Measurements from ENCODE around the gene ARHGAP26.

The ARHGAP26 gene

DNA sequence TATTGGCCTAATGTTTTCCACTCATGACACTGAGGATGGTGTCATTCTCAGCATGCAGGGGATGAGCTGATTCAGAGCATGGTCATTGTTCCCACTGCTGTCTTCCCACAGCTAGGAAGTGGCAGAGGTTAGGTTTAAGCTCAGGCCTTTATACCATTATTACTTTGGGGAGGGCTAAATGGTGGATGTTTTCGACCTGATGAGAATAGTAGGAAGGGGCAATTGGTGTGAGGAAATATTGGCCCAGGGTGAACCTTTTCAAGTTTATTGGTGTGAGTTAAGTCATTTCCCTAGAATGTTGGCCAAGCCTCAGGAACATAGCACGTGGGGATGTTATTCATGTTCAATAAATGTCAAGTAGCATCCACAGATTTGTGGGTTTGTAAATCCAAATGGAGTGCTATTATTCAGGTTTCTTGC lies 59.6 kb downstream of the ARHGAP26 start:
- no peak for DNase-seq (ENCODE audit: low spot score)

- no peak for DNase-seq (ENCODE audit: low spot score)
Measured at GRCh38 chr5:142830241-142831008, 60.2 kb downstream of the ARHGAP26 start.

DNA sequence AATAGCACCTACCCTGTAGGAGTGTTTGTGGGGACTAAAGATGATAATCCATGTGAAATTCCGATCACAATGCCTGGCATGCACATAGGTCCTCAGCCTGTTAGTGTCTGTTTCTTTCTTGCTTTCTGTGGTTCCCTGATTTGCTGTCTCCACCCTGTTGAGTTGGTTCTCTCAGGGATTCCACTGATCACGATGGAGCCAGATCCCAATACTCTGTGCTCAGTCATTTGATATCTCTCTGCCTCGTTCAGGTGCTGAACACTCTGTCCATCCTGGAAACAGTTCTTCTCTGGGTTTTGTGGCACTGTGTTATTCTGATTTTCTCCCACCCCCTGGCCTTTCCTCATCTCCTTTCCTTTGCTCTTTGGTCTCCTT lies 60.8 kb downstream of the ARHGAP26 start:
- DNase-seq (ENCODE audit: low spot score) = no peak

DNA sequence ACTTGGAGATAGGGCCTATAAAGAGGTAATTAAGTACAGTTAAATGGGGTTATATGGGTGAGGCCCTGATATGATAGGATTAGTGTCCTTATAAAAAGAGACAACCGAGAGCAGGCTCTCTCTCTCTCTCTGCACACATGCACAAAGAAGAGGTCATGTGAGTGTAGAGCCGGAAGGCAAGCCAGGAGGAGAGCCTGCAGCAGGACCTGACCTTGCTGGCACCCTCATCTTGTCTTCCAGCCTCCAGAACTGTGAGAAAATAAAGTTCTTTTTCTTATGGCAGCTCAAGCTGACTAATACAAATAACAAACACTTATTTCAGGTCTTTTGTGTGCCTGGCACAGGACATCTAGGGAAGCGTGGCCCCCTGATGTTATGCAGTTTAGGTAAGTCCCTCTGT lies 62.1 kb downstream of the ARHGAP26 start:
- DNase-seq (ENCODE audit: low spot score) = no peak

- DNase-seq (ENCODE audit: low spot score) = no peak
Measured at GRCh38 chr5:142833517-142834449, 63.6 kb downstream of the ARHGAP26 start.

- DNase-seq (ENCODE audit: low spot score) = no peak
Measured at GRCh38 chr5:142834504-142834903, 64.3 kb downstream of the ARHGAP26 start.

- no peak for DNase-seq (ENCODE audit: low spot score)
Measured at GRCh38 chr5:142835540-142835939, 65.4 kb downstream of the ARHGAP26 start.

DNA sequence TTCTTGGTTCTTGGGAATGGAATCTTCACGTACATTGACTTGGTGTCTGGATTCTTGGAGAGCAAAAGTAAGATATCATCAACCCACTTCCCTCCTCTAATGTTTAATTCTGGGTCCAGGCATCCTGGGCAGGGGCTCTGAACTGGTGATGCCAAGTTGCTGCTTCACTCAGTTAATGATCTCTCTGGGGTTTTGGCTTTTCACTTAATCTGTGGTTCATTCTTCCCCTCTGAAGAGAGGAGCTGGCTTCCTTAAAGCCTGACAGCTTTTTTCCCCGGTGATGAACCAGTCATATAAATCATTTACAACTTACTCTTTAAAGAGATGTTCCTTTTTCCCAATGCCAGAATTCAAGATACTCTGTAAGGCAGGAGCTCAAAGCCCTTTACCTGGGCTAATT lies 65.9 kb downstream of the ARHGAP26 start:
- DNase-seq (ENCODE audit: low spot score) = no peak

DNA sequence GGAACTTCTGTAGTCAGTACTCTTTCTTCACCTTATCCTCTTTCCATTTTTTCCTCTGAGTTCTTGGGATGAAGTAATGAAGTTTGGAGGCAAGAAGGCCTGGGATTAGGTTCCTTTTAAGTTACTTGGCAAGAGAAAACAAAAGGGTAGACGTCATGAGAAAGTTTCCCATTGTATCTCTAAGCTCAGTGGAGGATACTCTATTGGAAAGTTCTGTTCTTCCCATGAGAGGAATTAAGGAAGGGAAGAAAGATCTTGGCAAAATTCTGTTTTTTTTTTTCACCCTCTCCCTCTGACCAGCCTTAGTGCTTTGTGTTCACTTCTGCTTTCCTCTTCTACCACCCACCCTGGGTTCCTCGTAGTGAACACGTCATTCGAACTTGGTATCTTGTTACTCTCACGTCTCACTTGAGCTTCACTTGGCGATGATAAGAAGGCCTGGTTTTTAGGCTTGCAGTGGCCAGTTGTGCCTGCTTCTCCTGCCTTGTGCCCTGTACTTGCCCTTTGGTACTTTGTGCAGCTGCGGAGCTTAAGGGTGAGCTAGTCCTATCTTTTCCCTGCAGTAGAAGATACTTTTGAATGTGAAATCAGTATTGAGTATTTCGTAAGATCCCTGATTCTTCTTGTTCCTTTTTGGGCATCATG lies 67.0 kb downstream of the ARHGAP26 start:
- DNase-seq (ENCODE audit: low spot score) = no peak

- DNase-seq (ENCODE audit: low spot score) = no peak
Measured at GRCh38 chr5:142838845-142839244, 68.7 kb downstream of the ARHGAP26 start.

DNA sequence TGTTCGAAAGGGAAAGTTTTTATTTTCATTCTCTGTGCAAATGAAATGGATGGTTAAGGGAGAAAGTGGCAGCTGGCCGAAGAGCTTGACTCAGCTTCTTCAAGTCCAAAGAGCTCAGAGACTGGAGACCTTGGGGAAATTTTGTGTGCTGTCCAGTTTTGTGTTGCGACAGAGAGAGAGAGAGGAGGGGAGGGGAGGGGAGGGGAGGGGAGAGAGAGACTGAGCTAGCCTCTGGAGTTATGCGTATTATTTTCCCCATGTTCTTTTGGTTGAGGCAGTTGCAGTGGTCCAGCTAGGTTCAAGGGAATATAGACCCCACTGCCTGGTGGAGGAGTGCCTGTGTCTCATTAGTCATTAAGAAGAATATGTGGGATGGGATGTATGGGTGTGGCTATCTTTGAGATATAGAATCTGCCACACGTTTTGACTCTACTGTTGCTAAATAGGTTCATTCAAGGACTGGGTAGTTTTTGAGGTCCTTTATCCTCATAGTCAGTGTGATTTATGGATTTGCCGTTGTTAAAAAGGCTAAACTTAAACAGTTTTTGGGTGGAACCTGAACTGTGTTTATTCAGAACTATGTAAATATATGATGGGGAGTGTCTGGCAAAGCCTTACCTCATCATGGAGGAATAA lies 69.7 kb downstream of the ARHGAP26 start:
- no peak for DNase-seq (ENCODE audit: low spot score)

- DNase-seq (ENCODE audit: low spot score) = no peak
Measured at GRCh38 chr5:142840575-142840974, 70.4 kb downstream of the ARHGAP26 start.

DNA sequence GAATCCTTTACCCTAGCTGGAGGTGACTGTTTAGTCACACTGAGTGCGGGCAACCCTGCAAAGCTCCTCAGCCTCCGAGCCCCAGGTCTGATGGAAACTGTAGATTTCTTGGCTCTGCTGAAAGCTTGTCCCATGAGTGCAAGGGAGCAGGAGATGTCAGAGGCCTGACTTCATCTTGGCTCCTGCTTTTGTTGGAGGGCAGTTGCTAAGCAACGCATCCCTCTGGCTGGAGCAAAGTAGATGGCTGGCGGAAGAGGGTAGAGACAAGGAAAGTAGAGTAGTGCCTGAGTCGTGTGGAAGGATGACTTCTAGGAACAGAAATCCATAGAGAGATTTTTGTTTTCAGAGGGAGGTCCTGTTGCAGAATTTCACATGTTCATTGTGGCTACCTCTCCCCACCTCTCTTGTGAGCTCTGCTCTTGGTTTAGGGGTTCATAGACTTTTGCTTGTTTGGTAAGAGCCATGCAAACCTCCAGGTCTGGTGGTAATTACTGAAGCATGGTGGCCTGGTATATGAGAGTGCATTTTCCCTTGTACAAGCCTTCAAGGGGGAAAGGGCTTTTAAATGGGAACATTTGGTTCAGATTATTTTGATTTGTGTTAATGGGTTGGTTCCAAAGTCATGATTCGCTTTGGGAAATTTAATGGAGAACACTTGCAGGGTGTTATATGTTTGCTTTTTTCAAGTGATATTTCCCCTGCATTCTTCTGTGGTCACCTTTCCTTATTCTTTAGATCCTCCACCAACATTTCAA lies 71.5 kb downstream of the ARHGAP26 start:
- DNase-seq (ENCODE audit: low spot score) = no peak

DNA sequence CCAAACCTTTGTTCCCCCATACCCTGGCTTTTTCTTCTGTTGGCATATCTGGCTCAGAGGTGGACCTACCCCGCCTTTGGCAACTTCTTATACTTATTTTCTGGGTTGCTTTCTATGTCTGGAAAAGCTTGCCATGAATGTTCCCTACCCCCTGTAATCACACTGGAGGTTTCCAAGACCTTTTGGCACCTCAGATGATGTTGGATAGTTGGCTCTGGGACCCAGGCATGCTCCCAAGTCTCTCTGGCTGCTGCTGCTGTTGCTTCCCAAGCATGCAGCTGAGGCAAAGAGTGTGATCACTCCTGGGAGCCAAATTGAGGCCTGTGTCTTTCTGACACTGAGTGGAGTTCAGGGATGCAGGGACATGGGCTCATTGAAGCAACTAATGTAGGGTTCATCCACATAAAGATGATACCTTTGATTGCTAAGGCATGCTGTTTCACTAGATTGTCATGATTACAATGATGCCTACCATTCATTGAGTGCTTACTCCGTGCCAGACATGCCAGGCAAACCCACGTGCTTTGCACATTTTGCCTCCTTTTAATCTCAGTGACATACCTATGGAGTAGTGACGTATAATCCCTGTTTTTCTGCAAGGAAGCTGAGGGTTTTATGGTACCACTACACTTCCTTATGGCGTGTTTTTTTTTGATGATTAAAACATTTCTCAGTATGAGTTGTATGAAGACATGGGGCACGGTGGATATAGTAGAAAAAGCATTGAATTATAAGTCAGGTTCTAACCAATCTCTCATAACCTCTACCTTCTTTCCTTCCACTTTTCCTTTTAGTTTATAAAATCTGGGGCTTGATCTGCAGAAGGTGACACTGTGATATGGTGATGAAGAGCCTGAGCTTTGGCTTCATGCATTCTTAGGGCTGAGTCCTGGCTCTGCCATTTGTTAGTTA lies 73.1 kb downstream of the ARHGAP26 start:
- DNase-seq (ENCODE audit: low spot score) = no peak

GRCh38 chr5:142844866-142845265 lies 74.7 kb downstream of the ARHGAP26 start:
- no peak for DNase-seq (ENCODE audit: low spot score)

DNA sequence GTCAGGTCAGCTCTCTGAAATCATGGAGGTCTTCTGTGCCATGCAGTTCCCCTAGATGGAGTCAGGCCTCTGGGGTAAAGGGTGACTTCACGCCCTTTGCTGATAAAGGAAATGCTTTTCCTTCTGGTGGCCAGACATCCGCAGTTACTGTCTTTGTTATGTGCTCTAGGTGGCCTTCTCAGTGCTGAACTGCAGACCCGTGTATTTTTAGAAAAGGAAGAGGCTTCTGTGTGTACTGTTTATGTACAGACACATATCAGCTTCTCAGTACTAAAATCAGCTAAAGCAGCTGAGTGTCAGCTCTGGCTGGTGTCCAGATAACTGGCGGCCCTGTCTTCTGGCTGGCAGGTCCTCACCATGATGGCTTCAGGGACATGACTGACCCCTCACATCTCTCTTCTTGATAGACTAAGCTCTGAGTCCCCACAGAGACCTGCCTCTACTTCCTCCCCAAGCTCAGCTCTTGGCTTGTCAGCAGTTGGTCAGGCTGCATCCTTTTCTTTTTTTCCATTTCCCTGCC lies 75.3 kb downstream of the ARHGAP26 start:
- DNase-seq (ENCODE audit: low spot score) = no peak

- no peak for DNase-seq (ENCODE audit: low spot score)
Measured at GRCh38 chr5:142845954-142846398, 75.8 kb downstream of the ARHGAP26 start.

- no peak for DNase-seq (ENCODE audit: low spot score)
Measured at GRCh38 chr5:142846406-142846805, 76.2 kb downstream of the ARHGAP26 start.

- no peak for DNase-seq (ENCODE audit: low spot score)
Measured at GRCh38 chr5:142847898-142848790, 78.0 kb downstream of the ARHGAP26 start.

Data from germinal center (tissue), 1 donor.